Activated gamma-delta T cell (primary cell): ENCODE measurements around the gene TBL3.
"Not testable (repeated sequence)": the region's sequence is repeated elsewhere in the genome, so short reads cannot be mapped to it uniquely, and the experiment has no call there.

ENCODE experiments used
- DNase-seq: peaks from one replicate; lab custom pipeline; 2025; lab: John Stamatoyannopoulos, UW

Gene TBL3

DNA sequence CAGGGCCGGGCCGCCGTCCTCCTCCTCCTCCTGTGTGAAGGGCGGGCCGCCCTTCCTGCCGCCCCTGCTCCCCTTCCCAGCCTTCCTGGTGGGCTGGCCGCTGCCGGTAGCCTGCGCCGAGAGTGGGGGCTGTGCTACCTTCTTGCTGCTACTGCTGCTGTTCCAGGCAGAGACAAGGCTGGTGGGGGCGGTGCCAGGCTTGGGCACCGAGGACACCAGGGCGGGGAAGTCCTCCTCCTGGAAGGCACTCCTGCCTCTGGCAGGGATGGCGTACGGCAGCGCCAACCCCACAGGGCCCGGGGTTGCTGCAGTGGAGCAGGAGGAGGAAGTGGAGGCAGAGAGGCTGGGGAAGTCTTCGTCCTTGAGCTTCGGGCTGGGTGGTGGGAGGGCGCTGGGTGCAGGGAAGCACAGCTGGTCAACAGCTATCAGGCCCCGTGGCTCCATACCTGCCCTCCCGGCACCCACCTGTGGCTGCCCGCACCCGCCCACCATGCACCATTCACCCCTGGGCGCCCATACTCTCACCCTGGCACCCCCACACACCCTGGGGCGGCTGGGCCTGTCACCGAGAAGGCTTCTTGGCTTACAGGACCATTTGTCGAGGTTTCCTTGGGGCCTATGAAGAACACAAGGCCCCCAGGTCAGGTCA lies 28.1 kb downstream of the TBL3 start:
- DNase-seq, result no peak

DNA sequence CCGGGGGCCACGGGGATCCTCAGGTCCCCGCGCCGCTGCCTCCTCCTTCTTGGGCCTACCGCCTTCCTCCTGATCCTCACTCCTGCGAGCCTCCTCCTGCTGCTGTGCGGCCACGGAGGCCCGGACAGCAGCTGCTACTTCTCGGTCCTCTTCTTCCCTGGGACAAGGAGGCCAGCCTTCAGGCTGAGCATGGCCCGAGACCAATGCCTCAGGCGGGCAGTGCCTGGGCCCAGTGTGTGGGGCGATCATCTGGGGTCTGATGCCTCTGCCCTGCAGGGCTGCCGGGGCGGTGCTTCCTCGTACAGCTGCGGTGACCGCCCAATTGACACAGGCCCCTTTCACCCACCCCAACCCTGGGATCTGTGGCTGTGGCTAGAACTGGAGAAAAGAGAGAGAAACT lies 29.2 kb downstream of the TBL3 start:
- DNase-seq, result no peak

DNA sequence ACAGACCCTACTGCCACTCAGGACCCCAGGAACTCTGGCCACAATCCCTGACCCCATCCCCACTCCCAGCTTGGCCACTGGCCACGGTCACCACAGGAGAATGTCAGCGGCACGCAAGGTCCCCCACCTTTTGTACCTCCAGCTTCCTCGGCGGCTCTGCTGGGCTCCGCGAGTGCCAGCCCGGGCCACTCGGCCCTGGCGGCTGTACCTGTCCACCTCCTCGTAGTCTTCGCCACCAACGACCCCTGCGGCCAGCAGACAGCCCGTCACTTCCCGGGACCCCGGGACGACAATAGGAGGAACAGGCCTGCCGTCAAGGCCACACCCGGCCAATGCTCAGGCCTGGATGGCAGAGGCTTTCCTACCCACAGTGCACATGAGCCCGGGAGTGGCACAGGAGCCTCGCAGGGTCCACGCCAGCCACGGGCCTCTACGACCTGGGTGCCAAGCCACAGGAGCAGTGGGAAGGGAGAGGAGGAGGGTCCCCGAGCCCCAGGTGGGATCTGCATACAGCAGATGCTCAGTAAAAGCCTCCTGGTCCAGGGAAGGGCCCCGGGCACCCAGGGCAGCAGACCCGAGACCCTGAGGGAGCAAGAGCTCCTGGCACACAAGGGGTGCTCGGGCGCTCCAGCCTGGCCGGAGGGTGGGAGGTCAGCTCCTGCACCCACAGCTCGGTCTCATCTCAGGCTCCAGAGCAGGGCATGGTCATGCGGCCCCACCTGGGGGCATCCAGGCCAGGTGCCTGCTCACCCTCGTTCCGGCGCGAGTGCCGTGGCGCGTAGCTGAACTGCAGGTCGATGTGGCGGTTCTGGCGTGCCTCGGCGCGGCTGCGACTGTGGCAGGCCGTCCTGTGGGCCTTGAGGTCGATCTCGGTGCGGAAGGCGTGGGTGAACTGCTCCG lies 29.9 kb downstream of the TBL3 start:
- DNase-seq, result no peak

DNA sequence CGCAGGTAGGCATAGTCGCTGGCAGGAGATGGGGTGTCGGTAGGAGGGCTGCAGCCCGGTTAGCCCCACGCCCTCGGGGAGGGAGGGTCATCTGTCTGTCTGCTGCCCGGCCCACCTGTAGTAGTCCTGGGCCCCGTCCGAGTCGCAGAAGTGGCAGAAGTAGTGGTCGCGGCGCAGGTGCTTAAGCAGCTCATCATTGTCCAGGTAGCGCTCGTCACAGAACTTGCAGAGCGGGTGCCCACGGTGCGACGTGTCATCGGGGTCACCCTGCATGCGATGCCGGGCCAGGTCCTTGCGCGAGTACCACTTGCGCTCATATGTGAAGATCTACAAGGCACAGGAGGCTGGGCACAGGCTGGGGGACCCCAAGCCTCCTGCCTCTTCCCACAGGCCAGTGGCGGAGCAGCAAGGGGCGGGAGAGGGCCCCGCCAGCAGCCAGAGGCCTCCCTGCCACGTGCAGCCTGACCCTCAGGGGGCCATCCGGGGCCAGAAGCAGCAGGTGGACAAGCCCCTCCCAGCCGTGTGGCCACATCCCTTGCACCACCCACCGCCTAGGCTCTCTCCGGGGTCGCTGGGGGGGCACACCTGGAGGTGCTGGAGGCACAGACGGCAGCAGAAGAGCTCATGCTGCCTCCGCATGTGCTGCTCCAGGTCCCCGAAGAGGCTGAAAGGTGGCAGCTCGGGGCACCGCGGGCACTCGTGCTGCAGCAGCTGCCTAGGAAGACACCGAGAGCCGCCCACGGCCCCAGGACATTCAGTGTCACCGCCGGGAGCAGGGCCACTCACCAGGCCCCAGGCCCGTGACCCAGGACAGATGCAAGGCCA lies 30.8 kb downstream of the TBL3 start:
- DNase-seq, result no peak

DNA sequence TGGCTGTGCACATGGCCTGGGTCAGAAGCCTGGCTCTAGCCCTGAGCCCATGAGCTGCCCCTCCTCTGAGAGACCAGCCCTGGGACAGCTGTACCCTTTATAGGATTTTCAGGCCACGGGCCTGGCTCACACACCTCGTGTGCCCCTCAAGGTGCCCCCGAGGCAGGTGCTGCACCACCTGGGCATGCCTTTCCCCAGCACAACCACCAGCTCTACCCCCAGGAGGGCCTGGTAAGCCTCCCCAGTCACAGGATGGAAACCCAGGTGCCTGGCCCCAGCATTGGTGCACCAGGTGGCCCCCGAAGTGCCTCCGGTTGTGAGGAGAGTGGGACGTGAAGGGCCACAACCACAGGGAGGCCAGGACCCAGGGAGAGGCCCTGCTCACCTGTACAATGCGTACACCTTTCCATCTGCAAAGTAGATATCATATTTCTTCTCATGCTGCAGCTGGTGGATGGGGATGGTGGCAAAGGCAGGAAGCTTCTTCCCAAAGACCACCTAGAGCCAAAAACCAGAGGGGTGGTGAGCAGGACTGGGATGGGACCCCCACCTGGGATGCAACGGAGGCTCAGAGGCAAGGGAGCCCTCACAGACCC lies 31.5 kb downstream of the TBL3 start:
- DNase-seq, result no peak

DNA sequence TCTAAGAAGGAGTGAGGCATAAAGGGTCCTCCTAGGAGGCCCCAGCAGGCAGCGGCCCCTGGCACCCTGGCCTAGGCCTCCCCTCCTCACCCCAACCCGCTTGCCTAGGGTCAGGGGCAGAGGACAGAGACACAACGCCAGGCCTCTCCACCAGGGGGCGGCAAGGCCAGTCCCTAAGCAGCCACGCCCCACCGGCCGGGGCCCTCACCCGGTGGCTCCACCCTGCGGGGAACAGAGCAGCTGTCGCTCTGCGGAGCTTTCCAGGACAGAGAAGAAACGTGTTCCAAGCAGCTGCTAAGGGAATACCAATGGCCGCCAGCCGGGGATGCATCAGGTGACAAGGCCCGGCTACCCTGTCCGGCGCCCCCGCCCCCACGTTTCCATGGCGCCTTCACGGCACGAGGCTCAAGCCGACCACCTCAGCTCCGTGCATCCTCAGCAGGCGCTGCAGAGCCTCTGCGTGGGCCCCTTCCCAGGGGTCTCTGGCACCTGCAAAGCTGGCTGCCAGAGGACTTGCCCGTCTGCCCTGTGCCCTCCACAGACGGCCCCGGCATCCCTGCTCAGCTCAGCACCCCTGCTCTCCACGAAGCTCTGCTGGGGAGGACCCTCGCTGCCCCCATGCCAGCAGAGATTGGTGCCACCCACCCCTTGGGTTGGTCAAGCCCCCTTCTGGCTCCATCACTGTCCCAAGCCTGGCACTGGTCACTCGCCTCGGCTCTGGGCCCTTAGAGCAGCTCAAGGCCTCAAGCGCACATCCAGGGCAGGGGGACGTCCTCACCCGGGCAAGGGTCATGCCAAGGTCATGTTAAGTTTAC lies 32.2 kb downstream of the TBL3 start:
- DNase-seq, result peak; percentile 62

DNA sequence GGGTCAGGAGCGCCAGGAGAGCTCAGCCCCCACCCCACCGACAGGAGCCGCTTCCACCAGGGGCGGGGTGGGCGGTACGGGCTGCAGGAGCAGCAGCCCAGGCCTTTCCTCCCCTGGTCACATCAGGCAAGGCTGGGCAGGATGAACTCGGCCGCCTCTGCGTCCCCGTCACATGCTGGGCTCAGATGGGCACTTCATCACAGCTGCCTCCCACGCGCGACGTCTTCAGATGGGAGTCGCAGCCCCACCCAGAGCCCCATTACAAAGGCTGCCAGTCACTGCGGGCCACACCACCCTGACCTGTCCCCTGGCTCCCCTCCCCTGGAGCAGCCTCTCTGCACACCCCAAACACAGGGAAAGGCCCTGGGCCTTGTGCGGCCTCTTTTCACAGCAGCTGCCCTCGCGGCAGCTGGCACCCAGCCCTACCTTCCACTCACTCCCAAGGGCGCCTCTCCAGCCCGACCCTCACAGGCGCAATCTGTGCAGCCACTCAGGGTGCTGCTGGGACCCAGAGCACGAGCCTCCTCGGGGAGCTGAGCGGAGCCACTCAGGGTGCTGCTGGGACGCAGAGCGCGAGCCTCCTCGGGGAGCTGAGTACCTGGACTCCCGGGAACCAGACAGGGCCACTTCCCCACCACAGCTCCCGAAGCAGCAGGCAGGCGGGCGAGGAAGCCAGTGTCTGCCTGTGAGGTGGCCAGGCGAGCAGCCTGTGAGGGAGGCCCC lies 33.1 kb downstream of the TBL3 start:
- DNase-seq, result no peak

DNA sequence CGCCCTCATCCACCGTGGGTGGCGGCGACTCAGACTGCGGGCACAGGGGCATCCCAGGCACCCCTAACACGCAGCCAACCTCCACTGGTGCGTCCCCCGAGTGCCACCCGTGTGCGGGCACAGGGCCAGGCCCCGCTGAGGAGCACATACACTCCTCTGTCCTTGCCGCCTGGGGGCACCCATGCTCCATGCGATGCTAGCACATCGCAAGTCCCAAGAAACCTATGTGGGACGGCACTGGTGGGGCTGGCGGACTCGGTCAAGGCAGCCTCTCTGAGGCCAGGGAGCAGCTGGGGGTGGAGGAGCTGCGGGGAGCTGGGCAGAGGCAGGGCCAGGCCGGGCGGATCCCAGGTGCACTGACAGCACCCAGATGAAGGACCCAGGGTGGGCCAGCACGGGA lies 33.8 kb downstream of the TBL3 start:
- DNase-seq, result no peak

DNA sequence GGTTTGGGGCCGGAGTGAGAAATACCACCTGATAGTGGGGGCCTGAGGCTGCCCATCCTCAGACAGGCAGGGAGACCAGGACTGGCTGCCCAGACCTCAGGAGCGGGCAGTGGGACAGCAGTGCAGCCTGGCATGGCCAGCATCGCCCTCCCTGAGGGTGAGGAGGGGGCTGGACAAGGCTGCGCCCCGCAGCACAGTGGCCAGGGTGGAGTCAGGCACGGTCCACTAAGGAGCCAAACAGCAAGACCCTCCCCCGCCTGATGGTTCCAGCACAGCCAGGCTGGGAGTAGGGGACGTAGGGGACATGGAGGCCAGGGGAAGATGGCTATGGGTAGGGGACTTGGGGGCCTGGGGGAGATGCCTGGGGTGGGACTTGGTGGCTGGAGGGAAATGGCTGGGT lies 34.5 kb downstream of the TBL3 start:
- no peak for DNase-seq

DNA sequence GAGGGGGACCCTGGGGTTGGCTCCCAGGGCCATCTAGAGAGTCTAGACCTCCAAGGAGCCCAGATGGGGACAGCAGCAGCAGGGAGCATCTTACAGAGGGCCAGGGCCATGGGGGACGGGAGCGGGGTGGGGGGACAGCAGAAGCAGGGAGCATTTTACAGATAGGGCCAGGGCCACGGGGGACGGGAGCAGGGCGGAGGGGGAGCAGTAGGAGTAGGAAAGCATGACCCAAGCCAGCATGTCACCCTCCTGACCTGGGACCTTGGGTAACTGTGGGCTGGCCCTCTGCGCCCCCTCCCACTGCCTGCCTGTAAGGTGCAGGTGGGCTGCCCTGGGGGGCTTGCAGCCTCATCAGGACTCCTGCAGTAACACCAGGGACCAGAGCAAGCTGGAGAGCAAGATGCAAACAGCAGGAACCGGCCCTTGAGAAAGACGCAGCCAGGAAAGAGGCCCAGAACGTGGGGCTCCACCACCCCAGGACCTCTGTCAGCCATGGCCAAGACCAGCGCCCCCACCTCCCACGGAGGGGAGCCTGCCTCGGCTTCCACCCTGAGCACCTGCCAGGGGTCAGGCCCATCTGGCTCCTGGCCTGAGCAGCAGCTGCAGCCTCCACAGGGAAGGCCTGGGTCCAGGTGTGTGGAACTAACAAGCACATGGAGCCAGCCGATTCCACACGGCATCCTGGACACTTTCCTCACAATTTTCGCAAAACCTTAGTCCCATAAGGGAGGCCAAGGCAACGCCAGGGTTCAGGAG lies 35.4 kb downstream of the TBL3 start:
- DNase-seq, result no peak

DNA sequence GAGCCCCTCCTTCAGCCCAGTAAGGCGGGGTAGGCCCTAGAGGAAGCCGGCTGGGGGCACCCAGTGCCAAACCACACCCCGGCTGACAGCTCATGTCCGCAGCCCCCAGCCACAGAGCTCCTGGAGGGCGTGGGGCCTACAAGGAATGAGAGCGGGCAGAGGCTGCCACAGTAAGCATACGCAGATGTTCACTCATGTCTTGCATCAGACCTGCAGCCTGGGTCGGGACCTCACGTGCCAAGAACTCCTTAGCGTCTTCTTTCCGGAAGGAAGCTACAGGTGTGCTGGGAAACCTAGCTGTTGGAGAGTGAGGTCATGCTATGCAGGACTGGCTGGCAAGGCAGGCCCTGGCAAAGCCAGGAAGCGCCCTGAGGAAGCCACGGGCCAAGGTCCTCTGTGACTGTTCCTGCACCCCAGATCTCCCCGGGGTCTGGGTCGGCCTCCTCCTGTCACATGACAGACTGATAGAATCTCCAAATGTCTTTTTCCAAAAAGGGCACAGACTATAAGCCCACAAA lies 36.2 kb downstream of the TBL3 start:
- DNase-seq, result no peak

DNA sequence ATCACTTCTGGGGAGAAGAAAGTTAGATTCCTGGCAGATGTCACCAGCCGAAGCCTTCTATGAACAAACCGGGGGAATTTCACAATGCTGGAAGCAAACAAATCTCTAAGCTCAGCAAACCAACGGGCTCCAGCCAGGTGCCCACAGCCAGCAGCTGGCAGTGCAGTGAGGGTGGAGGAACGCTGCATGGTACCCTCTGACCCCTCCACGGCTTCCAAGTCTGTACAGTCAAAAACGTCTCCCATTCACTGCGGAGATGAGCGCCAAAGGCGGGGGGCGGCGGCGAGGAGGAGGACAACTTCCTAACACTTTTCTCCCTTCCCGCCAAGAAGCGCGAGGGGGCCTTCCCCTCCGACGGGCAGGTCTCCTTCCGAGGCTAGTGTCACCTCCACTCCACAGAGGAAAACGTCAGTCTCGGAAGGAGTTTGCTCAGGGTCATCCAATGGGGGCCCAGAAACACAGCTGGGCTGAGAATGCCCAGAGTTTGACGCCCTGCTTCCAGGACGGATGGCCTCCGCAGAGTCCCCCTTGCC lies 36.8 kb downstream of the TBL3 start:
- no peak for DNase-seq

DNA sequence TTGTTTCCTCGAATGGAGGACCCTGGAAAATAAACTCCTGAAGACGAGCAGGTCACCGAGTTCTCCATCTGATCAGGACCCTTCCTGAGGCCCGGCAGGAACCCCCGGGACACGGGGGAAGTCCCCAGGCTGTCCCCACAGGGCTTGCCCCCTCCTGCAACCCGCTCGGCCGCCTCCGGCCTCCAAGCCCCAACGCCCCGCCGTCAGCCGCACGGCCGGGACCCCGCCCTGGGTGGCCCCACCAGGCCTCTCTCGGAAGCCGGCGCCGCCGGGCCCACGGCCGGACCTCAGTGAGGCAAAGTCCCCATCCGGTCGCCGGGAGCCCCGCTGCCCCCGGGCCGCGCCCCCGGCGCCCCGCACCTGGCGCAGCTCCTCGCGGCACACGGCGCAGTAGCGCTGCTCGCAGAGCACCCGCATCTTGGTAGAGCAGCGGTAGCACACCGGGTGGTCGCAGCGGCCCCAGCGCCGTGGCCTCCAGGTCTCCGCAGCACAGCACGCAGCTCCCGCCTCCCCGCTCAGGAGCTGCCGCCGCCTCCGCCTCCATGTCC lies 37.4 kb downstream of the TBL3 start:
- DNase-seq, result no peak

DNA sequence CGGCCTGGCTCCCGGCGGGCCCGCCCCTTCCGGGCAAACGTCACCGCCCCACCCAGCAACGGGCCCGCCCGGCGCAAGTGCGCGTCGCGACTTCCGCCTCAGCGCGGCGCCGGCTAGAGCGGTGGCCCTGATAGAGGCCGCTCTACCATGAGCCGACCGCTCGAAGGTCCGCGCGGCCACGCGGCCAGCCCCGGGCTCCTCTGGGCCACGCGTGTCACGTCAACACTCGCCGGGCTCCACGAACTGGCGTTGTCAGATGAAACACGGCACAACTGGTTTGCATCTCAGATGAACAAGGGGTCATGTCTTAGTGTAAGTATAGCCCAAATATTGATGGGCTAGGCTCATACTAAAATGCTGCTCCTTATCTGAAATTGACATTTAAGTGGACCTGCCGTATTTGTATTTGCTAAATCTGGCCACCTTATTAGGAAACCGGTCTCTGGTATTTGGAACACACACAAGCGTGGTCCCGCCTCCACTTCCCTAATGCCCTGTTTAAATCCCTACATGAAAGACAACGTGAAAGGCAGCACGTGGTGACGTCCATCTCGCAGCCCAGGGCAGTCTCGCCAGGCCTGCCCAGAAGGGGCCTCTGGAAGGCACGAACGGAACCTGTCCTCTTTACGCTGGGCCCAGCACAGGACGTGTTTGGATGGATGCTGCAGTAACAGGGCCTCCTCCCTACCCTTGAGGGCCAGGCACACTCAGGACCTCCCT lies 38.1 kb downstream of the TBL3 start, which contains the start of gene ZNF598:
Gene ZNF598 (minus strand): TSS at position 31 of the 720 bp plus-strand sequence.
- DNase-seq, result peak; percentile 69

DNA sequence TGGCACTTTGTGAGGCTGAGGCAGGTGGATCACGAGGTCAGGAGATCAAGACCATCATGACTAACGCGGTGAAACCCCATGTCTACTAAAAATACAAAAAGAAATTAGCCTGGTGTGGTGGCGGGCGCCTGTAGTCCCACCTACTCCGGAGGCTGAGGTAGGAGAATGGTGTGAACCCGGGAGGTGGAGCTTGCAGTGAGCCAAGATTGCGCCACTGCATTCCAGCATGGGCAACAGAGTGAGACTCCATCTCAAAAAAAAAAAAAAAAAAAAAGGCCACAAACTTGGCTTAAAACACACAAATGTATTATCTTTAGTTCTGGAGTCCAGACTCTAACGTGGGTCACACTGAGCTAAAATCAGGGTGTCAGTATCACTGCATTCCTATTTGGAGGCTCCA lies 39.9 kb downstream of the TBL3 start:
- not testable (repeated sequence) for DNase-seq

DNA sequence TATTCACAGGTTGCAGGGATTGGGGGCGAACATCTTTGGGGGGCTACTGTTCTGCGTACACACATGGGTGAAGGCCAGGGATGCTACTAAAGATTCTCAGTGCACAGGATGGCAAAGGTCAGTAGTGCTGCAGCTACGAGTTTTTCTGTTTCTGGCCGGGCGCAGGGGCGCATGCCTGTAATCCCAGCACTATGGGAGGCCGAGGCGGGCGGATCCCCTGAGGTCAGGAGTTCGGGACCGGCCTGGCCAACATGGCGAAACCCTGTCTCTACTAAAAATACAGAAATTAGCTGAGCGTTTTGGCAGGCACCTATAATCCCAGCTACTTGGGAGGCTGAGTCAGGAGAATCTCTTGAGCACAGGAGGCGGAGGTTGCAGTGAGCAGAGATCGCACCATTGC lies 41.7 kb downstream of the TBL3 start:
- DNase-seq, result no peak

DNA sequence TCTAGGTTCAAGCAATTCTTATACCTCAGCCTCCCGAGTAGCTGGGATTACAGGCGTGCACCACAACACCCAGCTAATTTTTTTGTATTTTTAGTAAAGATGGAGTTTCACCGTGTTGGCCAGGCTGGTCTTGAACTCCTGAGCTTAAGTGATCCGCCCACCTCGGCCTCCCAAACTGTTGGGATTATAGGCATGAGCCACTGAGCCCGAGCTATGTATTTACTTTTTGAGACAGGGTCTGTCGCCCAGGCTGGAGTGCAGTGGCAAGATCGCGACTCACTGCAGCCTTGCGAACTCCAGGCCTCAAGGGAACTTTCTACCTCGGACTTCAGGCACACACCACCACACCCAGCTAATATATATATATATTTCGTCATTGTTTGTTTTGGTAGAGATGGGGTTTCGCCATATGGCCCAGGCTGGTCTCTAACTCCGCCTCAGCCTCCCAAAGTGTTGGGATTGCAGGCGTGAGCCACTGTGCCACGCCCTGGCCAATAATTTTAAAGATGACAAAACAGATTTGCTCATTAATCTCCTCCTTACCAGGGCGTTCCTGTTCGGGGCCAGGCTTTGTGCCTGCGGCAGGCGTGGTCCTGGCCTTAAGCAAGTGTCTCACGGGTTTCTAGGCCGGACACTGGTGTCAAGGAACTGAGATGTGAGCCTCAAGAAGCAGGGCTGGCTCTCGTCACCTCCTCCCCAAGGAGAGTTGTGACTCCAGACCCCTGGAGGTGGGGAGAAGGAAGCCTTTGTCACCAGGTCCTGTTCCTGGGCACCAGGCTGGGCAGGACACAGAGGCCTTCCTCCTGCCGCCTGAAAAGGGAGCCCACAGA lies 43.5 kb downstream of the TBL3 start:
- no peak for DNase-seq

DNA sequence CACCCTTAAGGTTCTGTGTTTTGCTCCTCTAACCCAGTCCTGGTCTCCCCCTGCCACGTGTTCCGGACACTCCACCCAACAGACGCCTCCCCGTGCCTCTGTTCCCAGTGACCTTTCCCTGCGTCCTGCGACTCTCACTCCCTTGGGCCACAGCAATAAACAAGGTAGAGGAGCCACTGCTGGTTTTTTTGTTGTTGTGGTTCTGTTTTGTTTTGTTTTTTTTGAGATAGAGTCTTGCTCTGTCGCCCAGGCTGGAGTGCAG lies 44.0 kb downstream of the TBL3 start:
- DNase-seq, result no peak
